HG03469 (cell line): ENCODE results near the gene ASB9.

Experiments
- ATAC-seq: cut with Tn5 transposase; IDR thresholded peaks from one replicate; pipeline ENCODE4 v1.9.1; 2021; ENCODE audit warnings: mild to moderate bottlenecking, moderate library complexity, moderate number of reproducible peaks; ENCODE audit not compliant: unreplicated experiment

ASB9 gene

GRCh38 chrX:15194146-15194545 is 75.7 kb downstream of the ASB9 start:
- no peak for ATAC-seq
